Suppressor macrophage treated with lipopolysaccharide for 4 hours (primary cell): Measurements from ENCODE around the gene GSTA4.
"Not testable (repeated sequence)": the region's sequence is repeated elsewhere in the genome, so short reads cannot be mapped to it uniquely, and the experiment has no call there.

ENCODE experiments used
- DNase-seq: peaks from one replicate; pipeline ENCODE4 v3.0.0-alpha.2; 2020

Gene GSTA4

DNA sequence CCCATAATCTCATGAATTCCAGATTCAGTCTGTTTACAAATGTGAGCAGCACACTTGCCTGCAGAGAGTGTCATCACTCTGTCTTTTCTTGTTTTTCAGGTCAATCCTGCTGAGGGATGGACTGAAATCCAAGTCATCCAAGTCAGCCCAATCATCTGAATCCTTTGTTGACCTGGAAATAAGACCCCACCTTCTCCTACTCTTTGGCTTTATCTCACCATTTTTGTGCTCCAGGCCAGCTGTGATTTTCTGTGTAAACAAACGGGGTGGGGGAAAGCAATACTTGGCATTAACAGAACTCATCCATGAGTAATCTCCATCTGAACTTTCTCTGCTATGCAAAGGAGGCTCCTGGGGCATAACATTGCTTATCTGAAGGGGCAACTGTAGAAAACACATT is 16.9 kb upstream of the GSTA4 start:
- no peak for DNase-seq

DNA sequence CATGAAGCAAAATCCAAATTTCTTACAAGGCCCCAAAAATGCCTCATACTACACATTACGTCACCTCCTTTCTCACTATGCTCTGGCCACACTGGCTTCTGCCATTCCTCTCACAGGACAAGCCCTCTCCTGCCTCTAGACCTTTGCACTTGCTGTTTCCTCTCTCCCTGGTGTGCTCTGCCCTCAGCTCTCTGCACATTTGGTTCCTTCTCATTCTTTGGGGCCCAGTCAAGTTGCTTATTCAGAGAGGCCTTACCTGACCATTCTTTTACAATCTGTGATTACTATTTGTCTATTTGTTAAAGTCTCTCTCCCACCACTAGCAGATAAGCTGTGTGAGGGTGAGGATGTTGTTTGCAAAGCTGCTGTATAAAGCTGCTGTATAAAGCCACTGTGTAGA is 15.4 kb upstream of the GSTA4 start:
- DNase-seq, result no peak

DNA sequence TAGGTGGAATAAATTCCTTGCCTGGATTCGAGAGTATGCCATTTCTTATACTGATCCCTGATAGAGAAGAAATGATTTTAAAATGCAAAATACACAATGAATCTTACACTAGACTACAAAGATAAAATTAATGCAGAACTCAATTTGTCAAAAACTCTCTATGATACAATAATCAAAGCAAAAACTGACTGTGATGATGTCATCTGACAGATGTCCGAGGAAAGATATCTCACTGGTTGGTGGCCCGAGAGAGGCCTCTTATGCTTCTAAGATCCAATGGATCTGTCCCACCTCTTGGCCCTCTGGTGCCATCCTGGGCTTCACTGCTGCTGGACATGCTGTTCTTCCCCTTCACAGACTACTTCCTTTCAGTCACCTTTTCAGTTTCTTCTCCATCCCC is 14.4 kb upstream of the GSTA4 start:
- no peak for DNase-seq

DNA sequence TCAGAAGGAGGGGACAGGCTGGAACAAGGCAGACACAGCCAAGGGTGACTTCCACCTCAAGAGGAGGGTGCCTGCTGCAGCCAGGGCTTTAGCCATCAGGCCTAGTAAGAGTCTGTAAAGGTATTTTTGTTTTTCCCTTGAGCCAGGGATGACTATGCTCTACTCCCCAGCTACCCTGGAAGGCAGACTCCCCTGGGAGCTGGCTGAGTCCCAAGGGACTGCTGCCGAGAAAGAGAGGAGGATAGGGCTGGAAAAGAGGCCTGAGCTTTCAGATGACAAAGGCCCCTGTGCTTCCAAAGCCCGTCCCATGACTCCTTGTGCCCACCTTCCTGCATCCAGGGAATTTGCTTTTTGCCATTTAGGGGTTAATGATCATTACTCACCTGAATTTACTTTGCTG is 14.0 kb upstream of the GSTA4 start:
- DNase-seq, result no peak

DNA sequence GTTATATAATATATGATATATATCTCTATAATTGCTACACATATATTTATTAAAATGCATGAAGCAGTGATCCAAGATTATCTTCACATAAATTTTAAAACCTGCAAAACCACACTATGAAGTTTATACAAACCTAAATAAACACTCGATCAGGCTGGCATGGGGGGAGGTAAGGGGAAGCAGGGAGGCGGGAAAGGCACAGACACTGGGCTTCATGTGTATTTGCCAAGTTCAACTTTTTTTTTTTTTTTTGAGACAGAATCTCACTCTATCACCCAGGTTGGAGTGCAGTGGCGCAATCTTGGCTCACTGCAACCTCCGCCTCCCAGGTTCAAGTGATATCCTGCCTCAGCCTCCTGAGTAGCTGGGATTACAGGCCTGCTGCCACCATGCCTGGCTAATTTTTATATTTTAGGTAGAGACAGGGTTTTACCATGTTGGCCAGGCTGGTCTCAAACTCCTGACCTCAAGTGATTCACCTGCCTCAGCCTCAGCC is 13.2 kb upstream of the GSTA4 start:
- not testable (repeated sequence) for DNase-seq

DNA sequence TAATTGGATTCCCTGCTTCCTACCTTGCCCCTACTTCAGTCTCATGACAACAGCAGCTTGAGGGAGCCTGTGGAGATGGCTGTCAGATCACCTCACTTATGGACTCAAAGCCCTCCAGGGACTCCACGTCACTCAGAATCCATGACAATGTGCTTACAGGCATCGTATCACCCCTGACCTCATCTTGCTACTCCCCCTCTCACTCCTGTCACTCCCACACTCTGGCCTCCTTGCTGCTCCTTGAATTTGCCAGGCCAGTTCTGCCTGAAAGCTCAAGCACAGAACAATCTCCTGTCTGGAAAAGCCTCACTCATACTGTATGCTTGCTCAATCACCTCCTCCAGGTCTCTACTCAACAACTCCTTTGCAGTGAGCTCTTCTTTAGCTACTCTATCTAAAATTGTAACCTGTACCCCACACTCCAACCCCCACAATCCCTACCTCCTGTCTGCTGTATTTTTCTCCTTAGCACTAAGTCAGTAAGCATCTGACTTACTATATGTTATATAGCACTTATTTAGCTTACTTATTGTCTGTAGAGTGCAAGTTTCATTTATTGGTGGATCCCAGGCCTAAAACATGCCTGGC is 10.7 kb upstream of the GSTA4 start:
- no peak for DNase-seq

DNA sequence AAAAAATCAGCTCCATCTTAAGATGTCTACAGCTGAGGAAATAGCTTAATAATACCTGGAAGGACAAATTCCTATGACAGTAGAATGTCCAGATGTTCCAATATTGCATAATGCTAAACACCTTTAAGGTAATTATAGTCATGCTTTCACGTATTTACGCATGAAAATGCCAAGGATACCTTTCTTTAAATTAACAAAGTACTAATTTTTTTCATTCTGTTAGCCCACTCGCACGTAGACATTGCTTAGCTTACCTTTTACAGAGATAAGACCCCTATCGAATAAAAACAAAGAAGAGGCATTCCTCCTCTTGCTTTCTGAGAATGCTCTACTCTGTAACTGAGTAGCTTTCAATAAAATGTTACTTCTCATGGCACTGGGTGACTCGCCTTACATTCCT is 4.4 kb upstream of the GSTA4 start:
- DNase-seq, result no peak

DNA sequence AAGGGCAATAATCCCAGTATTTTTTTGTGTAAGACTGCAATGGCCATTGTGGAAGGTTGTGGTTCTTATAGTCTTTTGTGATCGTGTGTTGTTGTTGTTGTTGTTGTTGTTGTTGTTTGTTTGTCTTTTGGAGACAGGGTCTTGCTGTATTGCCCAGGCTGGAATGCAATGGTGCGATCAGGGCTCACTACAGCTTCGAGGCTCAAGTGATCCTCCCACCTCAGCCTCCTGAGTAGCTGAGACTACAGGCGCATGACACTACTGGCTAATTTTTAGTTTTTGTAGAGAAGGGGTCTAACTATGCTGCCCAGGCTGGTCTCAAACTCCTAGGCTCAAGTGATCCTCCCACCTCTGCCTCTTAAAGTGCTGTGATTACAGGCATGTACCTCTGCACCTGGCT is 3.5 kb upstream of the GSTA4 start:
- DNase-seq, result no peak

DNA sequence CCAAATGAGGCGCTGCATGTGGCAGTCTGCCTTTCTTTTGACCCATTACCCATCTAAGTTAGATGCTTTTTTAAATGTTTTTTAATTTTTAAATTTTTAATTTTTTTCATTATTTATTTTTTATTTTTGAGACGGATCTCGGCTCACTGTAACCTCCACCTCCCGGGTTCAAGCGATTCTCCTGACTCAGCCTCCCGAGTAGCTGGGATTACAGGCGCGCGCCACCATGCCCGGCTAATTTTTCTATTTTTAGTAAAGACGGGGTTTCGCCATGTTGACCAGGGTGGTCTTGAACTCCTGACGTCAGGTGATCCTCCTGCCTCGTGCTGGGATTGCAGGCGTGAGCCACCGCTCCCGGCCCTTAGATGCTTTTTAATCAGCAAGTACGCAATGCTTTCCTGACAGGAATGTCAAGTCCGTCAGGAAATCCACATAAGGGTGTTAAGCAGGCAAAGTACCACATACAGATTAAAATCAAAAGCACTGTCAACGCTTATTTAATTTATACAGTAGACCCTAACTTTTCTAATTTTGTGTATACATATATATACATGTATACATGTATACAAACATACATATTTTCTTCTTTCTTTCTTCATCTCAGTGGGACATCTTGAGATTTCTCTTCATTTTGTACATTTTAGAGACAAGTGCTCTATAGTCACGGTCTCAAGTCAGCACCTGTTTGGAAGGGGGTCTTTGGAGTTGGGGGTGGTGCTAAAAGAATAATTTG is 995 bp upstream of the GSTA4 start:
- peak; percentile 54 for DNase-seq

DNA sequence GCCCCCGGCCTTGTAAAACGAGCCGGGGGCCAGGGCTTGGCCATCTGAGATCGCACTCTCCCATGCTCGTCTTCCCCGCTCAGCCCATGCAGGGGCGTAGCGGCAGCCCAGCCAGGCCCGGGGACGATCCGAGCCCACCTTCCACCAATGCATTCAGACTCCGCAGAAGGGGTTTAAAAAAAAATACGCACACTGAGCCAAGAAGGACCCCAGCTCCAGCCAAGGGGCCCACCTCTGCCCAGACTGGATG is 320 bp downstream of the GSTA4 start:
- no peak for DNase-seq

DNA sequence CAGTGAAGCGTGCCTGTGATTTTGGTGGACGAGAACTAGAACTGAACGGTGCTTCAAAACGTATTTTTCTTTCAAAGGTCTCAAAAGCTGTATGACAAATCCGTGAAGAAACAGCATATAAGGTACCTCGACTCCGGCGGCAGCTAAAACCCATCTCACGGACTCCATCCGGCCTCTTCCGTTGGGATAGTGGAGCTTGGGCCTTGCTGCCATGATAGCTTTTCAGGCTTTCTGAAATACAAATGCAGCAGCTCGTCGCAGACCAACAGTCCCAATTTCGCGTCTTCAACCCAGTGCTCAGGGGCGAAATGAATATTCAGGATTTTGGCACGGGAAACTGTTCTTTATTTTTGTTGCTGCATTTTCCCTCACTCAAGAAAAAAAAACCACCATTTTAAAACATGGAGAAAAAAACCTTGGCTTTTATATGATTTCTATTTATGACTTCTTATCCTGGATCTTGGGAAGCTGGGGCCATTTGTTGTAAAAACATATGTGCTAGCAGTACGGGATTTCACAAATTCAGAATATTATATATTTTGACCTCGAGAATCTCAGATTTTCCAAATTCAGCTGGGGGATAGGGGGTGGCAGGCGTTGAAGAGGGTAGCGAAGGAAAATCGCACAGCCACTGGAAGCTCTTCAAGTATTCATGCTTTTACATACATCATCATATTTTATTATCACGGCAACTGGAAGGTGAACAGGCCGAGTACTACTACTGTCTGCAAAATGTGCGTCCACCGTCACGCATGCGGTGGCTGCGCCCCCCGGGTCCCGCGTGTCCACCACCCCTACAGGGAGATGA is 849 bp downstream of the GSTA4 start:
- DNase-seq, result no peak

DNA sequence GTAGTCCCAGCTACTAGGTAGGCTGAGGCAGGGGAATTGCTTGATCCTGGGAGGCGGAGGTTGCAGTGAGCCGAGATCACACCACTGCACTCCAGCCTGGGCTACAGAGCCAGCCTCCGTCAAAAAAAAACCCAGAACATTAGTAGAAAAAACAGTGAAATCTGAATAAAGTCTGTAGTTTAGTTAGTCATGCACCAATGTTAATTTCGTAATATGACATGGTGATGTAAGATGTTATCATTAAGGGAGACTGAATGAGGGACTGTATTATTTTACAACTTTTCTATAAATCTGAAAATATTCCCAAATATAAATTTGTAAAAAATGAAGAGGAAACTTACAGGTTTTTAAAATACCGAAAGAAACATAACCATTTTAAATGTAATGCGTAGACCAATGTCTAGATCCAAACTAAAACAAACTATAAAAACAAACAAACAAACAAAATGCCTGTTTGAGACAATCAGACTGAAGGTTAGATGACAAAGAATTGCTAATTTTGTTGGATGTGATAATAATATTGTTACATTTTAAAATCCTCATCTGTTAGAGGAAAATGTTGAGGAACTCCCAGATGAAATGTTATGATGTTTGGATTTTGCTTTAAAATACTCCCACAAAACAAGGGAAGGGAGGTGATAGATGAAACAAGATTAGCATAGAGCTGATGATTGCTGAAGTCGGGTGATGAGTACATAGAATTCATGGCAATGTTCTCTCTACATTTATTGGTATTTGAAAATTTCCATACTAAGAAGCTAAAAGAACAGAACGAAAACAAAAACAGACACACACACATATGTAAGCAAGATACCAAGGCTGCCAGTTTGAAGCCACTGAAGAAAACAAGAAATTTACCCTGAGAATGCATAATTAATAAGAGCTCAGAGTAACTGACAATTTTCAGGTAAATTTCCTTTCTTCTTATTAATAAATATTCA is 1.8 kb downstream of the GSTA4 start:
- peak; percentile 48 for DNase-seq

DNA sequence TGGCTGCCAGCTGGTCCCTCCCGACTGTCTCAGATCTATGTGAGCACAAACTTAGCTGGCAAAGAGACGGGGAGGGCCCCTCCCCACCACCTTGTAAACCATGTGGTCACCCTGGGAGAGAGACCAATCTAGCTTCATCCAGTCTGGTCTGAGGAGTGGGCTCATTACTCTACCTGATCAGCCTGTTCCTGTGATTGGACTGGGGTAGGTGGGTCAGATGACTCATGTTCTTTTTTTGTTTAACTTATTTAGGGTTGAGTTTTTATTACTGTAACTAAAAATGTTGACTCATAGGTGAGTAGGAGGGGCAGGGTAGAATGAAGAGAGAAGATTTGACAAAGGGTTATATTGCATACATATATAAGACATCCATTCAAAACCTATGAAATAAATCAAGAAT is 4.7 kb downstream of the GSTA4 start:
- no peak for DNase-seq

DNA sequence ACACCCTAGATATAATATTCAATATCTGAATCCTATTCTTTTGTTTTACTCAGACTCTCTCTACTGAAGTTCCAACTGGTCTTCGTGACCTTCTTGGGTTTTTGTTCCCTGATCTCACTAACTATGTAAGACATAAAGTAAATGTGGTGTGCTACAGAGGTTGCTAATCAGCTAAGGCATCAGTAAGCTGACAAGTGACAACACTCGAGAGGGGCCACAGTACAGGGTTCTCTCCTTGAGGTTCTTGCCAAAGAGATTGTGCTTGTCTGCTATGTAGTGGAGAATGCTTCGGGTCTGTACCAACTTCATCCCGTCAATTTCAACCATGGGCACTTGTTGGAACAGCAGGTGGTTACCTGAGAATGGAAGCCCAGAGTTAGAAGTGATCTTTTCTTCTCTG is 9.9 kb downstream of the GSTA4 start:
- DNase-seq, result no peak

DNA sequence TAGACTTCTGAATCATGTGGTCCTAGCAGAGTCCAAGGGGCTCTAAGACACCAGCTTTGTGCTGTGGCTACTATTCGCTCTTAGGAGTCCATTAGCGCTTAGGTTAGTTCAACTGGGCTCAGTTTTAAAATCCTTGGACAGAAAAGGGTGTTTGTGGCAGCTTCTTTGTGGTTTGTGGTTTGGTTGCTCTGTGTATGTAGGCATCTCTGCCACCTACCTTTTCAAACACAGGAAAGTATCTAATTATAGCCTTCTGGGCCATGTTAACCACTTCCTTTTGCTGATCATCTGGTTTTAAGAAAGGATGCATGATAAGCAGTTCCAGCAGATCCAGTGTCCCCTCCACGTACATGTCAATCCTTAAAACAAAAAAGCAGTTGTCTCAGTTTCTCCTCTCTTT is 10.8 kb downstream of the GSTA4 start:
- DNase-seq, result no peak

DNA sequence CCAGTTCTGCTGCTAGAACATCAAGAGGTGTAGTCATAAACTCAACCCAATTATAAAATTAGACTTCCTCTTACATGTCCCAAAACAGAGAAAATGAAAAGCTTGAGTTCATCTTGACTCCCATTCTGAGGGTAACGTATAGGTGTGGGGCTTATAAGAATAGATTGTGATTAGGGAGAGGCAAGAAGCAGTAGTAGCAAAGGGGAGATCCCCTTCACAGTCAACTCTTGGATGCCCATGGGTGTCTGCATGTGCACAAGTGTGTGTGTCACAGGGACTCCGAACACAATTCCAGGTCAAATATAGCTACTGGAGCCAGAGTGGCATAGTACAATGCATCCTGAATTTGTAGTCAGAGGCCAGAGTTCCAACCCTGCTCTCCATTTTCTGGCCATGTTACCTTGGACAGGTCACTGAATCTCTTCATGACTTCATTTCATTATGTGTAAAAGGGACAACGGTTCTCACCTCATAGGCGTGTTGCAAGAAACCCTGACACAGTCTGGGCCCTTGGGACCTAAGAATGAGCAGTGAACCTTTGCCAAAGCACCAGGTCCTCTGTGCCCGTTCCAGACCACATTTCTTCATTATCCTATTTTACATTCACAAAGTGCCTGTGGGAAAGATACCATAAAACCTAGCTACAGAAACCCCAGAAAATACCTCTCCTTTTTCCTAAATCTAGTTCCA is 11.8 kb downstream of the GSTA4 start:
- DNase-seq, result no peak

DNA sequence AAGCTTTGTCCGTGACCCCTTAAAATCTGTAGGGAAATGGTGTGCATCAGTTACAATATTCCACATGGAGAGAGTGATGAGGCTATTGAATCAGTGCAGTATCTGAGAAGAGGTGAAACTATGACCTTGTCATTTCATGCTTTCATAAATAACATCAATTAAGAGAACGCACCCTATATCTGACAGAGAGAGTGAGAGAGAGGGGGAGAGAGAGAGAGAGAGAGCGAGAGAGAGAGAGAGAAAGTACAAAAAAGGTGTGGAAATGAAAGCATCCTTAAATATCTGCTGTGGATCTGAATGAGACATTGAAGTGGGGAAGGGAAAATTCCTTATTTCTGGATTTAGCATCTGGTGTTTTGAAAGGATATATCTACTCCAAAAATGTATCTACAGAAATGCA is 12.4 kb downstream of the GSTA4 start:
- DNase-seq, result no peak

DNA sequence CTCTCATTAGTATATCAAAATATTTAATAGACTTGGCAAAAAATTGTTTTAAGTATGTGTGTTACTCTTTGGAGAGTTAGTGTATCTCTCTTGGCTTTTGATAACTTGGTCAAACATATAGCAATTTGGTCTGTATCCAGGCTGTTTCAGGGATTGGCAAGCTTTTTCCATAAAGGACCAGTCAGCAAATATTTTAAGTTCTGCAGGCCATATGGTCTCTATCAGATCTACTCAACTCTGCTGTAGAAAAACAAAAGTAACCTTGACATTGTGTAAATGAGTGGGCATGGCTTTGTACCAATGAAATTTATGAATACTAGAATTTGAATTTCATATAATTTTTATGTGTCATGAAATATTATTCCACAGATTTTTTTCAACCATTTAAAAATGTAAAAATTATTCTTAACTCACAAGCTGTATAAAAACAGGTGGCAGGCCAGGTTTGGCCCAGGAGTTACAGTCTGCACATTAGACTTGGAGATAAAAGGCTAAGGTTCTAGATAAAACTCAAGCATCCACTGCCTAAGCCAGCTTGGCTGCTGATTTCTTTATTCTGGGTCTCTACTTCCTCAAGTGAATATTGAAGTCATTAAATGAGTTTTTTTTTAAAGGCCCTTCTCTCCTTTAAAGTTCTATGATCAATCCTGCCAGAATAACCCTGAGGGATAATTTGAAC is 13.7 kb downstream of the GSTA4 start:
- no peak for DNase-seq

DNA sequence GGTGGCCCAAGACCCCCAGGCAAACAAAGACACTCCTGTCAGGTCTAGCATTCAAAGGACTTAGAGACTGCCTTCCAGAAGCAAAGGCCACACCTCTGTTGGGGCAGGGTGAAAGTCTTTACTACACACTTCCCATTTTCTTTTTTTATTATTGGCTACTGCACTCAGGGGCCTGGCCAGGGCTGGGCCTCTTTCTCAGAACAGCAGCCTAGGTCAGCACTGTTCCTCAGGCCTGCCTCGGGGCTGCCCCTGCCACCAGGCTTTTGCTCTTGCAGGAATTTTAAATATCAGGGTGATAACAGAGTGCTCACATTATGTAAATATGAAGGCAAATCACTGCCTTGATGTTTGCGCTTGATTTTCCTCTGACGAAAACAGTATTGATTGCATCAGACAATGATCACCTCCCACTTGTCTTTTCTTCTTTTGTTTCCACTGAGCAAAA is 18.5 kb downstream of the GSTA4 start:
- peak; percentile 79 for DNase-seq

DNA sequence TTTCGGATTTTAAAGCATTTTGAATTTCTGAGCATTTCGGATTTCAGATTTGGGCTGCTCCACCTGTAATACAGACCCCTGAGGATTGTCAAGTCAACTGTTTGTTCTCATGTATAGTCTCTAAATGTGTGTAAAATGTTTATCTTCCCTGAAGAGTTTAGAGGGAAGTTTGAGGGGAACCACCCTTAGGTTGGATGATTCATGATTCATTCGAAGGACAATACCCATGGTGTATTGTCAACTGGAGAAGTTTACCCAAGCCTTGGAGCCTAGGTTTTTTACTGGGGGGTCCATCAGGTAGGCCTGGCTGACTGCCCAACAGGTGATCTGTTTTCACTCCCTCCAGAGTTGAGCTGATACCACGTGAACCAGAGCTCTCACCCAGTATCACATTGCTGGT is 18.9 kb downstream of the GSTA4 start:
- DNase-seq, result peak; percentile 62

DNA sequence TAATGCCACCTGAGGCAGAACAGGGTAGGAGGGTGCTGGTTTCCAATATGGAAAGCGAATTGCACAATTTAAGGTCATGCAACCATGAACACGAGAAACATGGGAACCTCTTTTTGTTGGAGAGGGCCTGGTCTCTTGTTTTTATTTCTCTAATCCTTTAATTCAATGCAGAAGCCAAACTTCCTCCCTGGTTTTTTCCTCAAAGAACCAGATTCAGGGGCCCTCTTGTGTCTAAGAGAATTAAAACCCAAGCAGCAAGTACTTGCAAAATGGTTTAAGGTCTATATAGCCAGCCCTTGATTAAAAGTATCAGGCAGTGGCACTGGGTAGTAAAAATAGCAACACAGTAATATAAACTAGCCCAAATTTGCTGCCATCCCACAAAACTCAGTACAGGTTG is 19.5 kb downstream of the GSTA4 start:
- no peak for DNase-seq

DNA sequence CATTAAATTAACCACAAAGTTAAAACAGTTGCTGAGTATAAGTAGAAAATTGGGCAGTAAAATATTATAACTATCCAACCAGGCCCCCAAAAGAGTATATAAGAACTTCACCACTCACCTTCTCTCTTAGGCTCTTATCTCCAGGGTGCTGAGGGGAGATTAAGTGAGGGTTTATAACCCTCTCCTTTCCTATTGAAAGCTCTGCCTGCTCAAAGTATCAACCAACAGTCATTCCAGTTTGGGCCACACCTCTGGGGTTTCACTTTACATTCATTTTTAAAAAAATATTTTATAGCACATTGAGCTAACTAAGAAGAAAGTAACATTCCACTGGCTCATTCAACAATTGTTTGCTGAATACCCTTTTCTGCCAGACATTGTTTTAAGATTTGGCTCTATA is 22.1 kb downstream of the GSTA4 start:
- no peak for DNase-seq
